Hematopoietic multipotent progenitor cell treated with erythropoietin and hydrocortisone succinate and interleukin-3 and kit ligand, for 4 days (in vitro differentiated cells): ENCODE results near the gene ELAC1.

ENCODE experiments used
- DNase-seq: peaks from one replicate; pipeline ENCODE4 v3.0.0-alpha.2; 2015

ELAC1 gene

DNA sequence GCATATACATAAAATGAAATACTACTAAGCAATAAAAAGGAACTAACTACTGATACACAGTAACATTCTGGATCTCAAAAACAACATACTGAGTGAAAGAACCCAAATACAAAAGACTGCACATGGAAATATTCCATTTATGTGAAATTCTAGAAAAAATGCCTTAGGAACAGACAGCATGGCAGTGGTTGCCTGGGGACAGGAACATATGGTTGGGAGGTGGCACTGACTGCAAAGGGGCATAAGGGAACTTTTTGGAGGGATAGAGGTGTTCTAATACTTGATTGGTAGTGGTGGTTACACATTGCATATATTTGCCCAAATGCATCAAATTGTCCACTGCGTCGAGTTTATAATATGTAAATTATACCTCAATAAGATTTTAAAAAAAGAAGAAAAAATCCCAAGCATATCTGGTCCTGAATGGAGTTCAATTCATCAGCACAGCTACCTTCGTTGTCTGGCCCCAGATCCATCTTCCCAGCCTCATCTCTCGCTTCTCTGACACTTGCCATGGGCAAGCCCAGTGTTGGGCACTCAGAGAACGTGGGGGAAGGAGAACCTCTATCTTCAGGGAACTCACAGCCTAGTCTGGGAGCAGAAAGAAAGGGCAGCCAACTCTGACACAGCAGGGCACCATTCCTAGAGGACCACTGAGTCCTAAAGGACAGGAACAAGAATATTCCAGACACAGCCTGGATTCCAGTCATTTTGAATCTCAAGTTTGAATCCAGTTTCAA lies 53.6 kb downstream of the ELAC1 start:
- no peak for DNase-seq

DNA sequence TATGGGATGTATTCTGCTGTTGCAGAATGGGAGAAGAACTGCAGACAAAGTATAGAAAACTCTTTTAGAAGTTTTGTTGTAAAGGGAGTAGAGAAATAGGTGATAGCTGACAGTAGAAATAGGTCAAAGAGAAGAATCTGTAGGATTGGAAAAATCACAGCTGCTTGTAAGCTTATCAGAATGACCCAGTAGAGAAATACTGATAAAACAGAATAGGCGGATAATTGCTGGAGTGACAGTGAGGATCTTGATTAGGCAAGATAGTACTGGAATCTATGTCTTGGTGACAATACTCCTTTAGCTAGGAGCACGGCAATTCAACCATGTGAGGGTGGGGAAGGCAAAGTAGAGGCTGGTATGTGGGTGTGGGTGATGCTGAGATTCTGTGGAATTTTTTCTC lies 57.7 kb downstream of the ELAC1 start:
- DNase-seq, result no peak

DNA sequence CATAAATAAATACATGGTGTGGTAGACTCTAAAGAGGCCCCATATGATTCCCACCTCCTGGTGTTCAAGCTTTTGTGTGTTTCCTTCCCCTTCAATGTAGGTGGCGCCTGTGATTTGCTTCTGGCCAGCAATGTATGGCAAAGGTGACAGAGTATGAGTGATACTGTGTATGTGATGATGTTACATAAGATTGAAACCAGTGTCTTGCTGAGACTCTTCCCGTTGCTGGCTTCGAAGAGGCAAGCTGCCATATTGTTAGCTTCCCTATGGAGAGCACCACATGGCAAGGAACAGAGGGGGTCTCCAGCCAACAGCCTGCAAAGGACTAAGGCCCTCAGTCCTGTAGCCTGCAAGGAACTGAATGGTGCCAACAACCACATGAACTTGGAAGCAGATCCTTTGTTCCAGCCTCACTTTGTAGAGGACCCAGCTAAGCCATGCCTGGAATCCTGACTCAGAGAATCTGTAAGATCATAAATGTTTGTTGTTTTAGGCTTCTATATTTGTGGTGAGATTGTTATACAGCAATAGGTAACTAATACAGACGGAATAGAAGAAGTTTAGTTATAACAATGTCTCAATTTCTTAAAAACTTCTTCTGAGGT lies 60.5 kb downstream of the ELAC1 start:
- DNase-seq, result peak; percentile 45

DNA sequence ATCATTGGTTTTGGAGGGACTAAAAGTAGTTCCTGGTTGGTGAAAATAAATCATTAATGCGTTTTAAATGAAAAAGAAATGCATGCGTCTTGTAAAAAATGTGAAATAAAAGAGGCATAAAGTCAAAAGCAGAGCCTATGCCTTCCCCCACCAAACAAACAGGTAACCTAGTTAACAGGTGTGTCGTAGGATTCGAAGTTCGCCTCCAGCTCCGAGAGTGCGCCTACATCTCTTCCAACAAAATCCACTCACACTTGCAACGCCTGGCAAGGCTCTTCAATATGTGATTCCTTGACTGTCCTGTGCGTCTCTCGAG lies 61.5 kb downstream of the ELAC1 start:
- no peak for DNase-seq

DNA sequence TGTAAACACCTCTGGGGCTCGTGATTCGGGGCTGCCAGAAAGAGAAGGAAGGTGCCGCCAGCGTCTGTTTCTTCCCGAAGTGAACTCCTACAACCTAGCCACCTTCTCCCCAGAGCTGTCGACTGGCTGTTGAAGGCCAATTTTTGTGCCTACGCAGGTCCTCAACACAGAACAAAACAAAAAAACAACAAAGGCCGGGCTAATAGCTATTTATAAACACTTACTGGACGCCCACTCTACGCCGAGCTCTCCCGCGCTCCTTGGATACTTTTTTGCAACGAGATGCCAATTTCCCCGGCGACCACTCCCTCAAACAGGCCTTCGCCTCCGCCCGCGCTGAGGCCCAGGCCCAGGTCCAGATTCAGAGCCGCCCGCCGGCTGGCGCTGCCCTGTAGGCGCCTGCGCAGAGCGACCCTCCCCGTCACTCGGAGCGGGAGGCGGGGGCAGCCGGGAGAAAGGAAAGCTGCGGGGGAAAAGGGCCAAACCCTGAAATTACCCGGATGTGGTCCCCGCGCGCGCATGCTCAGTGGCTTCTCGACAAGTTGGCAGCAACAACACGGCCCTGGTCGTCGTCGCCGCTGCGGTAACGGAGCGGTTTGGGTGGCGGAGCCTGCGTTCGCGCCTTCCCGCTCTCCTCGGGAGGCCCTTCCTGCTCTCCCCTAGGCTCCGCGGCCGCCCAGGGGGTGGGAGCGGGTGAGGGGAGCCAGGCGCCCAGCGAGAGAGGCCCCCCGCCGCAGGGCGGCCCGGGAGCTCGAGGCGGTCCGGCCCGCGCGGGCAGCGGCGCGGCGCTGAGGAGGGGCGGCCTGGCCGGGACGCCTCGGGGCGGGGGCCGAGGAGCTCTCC lies 62.1 kb downstream of the ELAC1 start, which contains the start of gene SMAD4:
Gene SMAD4 (plus strand): TSS at position 520 of the 843 bp plus-strand sequence. CDS start 16,834 bp downstream, outside the sequence.
- DNase-seq, result peak; percentile 98

DNA sequence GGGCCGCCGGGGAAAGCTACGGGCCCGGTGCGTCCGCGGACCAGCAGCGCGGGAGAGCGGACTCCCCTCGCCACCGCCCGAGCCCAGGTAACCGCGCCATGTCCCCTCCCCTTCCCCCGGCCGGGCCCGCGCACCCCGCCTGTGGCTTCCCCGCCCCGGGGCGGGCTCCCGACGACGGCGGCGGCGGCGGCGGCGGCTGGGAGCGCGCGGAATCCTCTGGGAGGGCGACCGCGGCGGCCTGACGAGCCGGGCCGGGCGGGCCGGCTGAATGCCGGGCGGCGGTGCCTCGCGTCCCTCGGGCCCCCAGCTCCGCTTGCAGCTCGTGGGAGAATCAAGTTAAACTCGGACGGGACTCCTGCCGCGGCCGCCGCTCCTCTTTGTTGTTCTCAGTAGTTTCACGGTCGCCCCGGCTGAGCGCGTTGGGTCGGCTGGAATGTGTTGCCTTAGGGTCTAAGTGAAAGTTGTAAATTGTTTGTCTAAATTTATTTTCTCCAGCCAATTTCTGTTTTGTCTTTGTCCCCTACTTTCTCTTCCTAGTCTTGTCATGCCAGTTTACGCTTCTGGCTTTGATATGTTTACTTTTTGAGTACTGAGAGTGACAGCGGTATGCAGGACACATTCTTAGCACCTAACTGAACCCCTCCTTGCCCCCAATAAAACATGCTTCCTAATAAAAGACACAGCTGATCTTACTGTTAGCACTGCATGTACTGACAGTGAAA lies 62.9 kb downstream of the ELAC1 start:
- DNase-seq, result peak; percentile 81

DNA sequence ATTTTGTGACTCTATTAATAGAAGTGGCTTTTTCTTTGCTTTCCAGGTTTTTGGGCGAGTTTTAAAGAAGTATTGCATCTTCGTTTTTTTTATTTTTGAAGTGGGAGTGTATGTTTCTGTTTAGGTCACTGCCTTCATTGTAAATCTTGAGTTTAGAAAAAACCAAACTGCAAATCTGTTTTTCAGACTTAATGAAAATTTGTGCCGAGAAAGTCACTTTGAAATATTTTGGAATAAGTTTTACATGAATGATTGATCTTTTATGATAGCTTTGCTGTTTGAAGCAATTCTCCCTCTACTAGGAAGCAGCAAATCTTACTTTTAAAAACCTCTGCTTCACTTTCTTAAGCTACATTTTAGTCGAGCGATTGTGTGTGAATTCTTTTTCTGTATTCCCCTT lies 64.4 kb downstream of the ELAC1 start:
- no peak for DNase-seq

DNA sequence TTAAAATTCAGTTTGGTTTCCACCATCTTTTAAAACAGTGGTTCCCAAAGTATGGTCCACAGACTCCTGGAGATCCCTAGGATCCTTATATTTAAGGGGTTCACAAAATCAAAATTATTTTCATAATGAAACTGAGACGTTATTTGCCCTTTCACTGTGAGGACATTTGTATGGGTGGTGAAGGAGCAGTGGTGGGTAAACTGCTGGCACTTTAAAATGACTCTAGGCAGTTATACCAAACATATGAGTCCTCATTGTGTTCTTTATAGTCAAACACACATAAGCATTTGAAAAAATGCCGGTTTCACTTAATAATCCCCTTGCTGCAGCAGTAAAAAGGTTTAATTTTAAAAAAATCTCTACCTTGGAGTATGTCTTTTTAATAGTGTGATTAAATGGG lies 69.4 kb downstream of the ELAC1 start:
- DNase-seq, result no peak
